GM21723 (cell line): Measurements from ENCODE around the gene SGSM1.
"Not testable (repeated sequence)": the region's sequence is repeated elsewhere in the genome, so short reads cannot be mapped to it uniquely, and the experiment has no call there.

Source experiments
- ATAC-seq: cut with Tn5 transposase; IDR thresholded peaks from one replicate; pipeline ENCODE4 v1.9.1; 2021; ENCODE audit warnings: mild to moderate bottlenecking, moderate library complexity; ENCODE audit not compliant: unreplicated experiment

The SGSM1 gene

GRCh38 chr22:24834845-24835570 lies 29.0 kb downstream of the SGSM1 start:
- ATAC-seq = no peak

GRCh38 chr22:24836282-24836681 lies 30.3 kb downstream of the SGSM1 start:
- no peak for ATAC-seq

- ATAC-seq = not testable (repeated sequence)
These were observed 31.5 kb downstream of the SGSM1 start for GRCh38 chr22:24837517-24837916.

GRCh38 chr22:24841261-24841660 lies 35.2 kb downstream of the SGSM1 start:
- no peak for ATAC-seq

- ATAC-seq = no peak
These were observed 37.0 kb downstream of the SGSM1 start for GRCh38 chr22:24843048-24843447.

GRCh38 chr22:24845041-24845898 lies 39.3 kb downstream of the SGSM1 start:
- no peak for ATAC-seq

- ATAC-seq = no peak
These were observed 41.5 kb downstream of the SGSM1 start for GRCh38 chr22:24847490-24847889.

- no peak for ATAC-seq
These were observed 42.7 kb downstream of the SGSM1 start for GRCh38 chr22:24848559-24849168.

GRCh38 chr22:24855794-24856193 lies 49.8 kb downstream of the SGSM1 start:
- no peak for ATAC-seq

- no peak for ATAC-seq
These were observed 51.6 kb downstream of the SGSM1 start for GRCh38 chr22:24857576-24857975.

GRCh38 chr22:24859587-24859986 lies 53.6 kb downstream of the SGSM1 start:
- ATAC-seq = no peak

GRCh38 chr22:24865508-24865907 lies 59.5 kb downstream of the SGSM1 start:
- ATAC-seq = no peak

- ATAC-seq = no peak
These were observed 61.5 kb downstream of the SGSM1 start for GRCh38 chr22:24867323-24868022.

GRCh38 chr22:24868979-24869378 lies 63.0 kb downstream of the SGSM1 start:
- no peak for ATAC-seq

- ATAC-seq = no peak
These were observed 65.7 kb downstream of the SGSM1 start for GRCh38 chr22:24871611-24872205.

GRCh38 chr22:24873226-24873625 lies 67.2 kb downstream of the SGSM1 start:
- ATAC-seq = no peak

GRCh38 chr22:24875862-24876506 lies 70.0 kb downstream of the SGSM1 start:
- no peak for ATAC-seq

- no peak for ATAC-seq
These were observed 70.7 kb downstream of the SGSM1 start for GRCh38 chr22:24876700-24877099.

GRCh38 chr22:24878969-24879368 lies 73.0 kb downstream of the SGSM1 start:
- no peak for ATAC-seq

GRCh38 chr22:24883432-24883831 lies 77.4 kb downstream of the SGSM1 start:
- no peak for ATAC-seq
